Muscle layer of duodenum (tissue), 2 donors: ENCODE data around the gene UGT2A2.

Experiments used
- H3K27ac ChIP-seq: one replicate; pipeline ENCODE4 v1.7.0; 2013; ENCODE audit warnings: mild to moderate bottlenecking, low read length
- H3K27me3 ChIP-seq: one replicate; pipeline ENCODE4 v1.7.0; 2013; ENCODE audit warnings: low read depth, mild to moderate bottlenecking, control low read depth, low read length
- H3K36me3 ChIP-seq, 2 donors: one replicate each; pipeline ENCODE4 v1.7.0; 2013; ENCODE audit warnings: low read length in 2 of 2, control low read depth in 1 of 2, mild to moderate bottlenecking in 1 of 2; ENCODE audit not compliant: insufficient read depth in 2 of 2, control insufficient read depth in 1 of 2
- H3K4me1 ChIP-seq, 2 donors: one replicate each; pipeline ENCODE4 v1.7.0; 2013; ENCODE audit warnings: low read length in 2 of 2, mild to moderate bottlenecking in 2 of 2, control low read depth in 1 of 2, moderate library complexity in 1 of 2; ENCODE audit not compliant: insufficient read depth in 2 of 2, control insufficient read depth in 1 of 2
- H3K4me3 ChIP-seq, 2 donors: one replicate each; pipeline ENCODE4 v1.7.0; 2013; ENCODE audit warnings: low read length in 2 of 2, low read depth in 1 of 2, mild to moderate bottlenecking in 1 of 2
- H3K9me3 ChIP-seq, 2 donors: one replicate each; pipeline ENCODE4 v1.7.0; 2013; ENCODE audit warnings: low read length in 2 of 2, control low read depth in 1 of 2, mild to moderate bottlenecking in 1 of 2; ENCODE audit not compliant: control insufficient read depth in 1 of 2
- donor health status: healthy.

UGT2A2 gene

GRCh38 chr4:69568787-69569186 lies 70.7 kb downstream of the UGT2A2 start:
- H3K36me3 ChIP-seq, result no peaks in the 10 kb centered on the region
- H3K4me1 ChIP-seq, result no peaks in the 10 kb centered on the region
- H3K27me3 ChIP-seq, result no peaks in the 10 kb centered on the region
- H3K9me3 ChIP-seq, result no peaks in the 10 kb centered on the region
- H3K4me3 ChIP-seq, result no peak overlapping the region
- no peak overlapping the region for H3K27ac ChIP-seq

GRCh38 chr4:69563424-69563823 lies 76.0 kb downstream of the UGT2A2 start:
- Histone ChIP-seq H3K27me3 (no peaks in the 10 kb centered on the region), H3K36me3 (no peaks in the 10 kb centered on the region), H3K9me3 (no peaks in the 10 kb centered on the region), H3K4me3 (no peak overlapping the region), H3K27ac (no peak overlapping the region), H3K4me1 (no peaks in the 10 kb centered on the region)

GRCh38 chr4:69549651-69550050 lies 89.8 kb downstream of the UGT2A2 start:
- Histone ChIP-seq H3K27ac (no peak overlapping the region), H3K9me3 (peaks cover 0 to 2% of the 10 kb centered on the region in 2 donors), H3K27me3 (no peaks in the 10 kb centered on the region), H3K4me1 (no peaks in the 10 kb centered on the region), H3K36me3 (no peaks in the 10 kb centered on the region), H3K4me3 (no peak overlapping the region)

DNA sequence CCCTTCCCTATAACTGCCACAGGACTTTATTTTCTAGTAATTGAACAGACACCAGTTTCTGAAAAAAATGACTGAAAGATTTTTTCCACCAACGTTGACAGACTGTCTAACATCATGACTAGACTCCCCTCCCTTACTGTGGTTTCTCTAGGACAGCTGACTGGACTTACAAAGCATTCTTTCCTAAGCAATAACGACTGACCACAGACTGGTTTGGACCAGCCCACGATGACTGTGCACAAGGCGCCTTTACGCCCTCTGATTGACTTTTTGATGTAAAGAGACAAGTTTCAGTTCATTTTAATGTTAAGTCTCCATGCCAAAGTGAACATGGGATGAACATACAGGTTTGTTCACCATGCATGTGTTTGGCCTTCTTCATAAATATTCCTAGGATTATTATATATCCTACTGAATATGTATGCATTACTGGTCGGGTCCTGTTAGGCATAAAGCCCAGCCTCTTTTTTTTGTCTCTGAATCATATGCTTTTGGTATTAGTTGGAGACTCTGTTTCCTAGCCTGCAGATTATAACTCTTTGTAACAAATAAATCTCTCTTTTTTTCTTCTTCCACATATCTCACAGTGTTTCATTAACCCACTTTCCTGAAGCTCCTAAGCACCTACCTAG lies 93.2 kb downstream of the UGT2A2 start:
- no peak overlapping the region for H3K27ac ChIP-seq
- H3K4me1 ChIP-seq, result no peaks in the 10 kb centered on the region
- no peaks in the 10 kb centered on the region for H3K27me3 ChIP-seq
- no peaks in the 10 kb centered on the region for H3K36me3 ChIP-seq
- H3K9me3 ChIP-seq, result no peaks in the 10 kb centered on the region
- no peak overlapping the region for H3K4me3 ChIP-seq
